HG03097 (cell line): Measurements from ENCODE around the gene HECTD2.
"Not testable (repeated sequence)": the region's sequence is repeated elsewhere in the genome, so short reads cannot be mapped to it uniquely, and the experiment has no call there.

Source experiments
- ATAC-seq: cut with Tn5 transposase; IDR thresholded peaks from one replicate; pipeline ENCODE4 v1.9.1; 2021; ENCODE audit not compliant: unreplicated experiment, low FRiP score

HECTD2 gene

DNA sequence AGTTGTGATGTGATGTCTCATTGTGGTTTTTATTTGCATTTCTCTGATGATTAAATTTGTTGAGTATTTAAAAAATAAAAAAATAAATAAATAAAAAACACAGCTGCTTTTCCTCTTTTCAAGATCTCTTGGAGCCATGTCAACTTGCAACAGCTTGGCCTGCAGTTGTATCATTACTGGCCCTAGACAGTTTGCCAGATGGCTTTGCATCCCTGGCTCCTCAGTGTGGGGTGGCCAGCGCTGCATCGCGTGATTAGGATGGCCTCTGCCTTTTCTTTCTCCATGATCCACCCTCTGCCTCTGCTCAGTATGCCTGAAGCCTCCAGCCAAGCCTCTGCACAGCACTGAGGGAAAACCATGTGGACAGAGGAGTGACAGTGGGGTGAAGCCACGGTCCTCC, 126.0 kb downstream of the HECTD2 start:
- no peak for ATAC-seq

DNA sequence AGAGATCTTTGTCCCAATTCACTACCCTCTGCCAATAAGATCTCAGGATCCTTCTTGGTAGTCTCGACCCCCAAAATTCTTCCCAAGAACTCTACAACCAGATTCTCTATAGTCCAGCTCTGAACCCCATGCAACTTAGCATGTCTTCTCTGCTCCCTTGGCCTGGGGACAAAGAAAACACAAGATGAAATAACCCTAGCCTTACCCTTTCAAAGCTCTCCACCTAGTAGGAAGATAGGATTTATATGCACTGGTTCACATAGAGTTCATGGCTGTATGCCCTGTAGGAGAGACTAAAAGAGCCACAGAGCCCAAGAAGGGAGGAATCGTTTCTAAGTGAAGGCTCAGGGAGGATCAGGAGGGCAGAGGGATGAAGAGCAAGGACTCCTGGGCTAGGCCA, 126.6 kb downstream of the HECTD2 start:
- ATAC-seq: no peak

DNA sequence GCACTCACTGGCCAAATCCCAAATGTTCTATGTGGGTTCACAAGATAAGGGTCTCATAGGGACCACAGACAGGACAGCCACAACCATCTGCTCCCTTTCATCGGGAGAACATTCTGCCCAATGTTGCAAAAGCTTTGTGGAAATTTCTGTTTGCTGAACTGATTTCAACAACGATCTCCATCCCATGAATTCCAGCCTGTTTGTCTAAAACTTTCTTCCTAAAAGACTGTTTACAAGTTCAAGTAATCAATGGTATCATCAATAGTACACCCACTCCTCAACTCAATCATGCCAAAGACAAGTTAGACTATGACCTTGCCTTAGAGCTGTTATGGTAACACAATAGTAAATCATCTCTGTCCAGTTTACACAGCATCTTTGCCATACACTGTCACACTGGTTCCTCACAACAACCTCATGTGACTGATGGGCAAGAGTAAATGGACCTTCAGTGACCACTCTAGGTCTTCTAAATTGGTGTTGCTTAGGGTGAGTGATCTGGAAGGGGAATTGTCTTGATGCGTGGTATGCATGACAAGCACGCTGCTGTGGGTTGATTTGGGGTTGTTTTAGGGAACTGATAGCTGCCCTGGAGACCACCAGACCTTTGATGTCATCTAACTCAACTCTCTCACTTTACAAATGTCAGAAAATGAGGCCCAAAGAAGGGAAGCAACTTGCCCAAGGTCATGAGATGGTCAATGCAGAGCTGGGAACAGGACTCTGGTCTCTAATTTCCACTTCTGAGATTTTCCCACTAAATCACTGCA, 127.7 kb downstream of the HECTD2 start:
- ATAC-seq: no peak

DNA sequence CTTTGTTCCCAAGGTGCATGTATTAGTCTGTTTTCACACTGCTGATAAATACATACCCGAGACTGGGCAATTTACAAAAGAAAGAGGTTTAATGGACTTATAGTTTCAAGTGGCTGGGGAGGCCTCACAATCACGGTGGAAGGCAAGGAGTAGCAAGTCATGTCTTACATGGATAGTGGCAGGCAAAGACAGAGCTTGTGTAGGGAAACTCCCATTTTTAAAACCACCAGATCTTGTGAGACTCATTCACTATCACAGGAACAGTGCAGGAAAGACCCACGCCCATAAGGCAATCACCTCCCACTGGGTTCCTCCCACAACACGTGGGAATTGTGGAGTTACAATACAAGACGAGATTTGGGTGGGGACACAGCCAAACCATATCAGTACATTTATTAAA, 129.8 kb downstream of the HECTD2 start:
- no peak for ATAC-seq

DNA sequence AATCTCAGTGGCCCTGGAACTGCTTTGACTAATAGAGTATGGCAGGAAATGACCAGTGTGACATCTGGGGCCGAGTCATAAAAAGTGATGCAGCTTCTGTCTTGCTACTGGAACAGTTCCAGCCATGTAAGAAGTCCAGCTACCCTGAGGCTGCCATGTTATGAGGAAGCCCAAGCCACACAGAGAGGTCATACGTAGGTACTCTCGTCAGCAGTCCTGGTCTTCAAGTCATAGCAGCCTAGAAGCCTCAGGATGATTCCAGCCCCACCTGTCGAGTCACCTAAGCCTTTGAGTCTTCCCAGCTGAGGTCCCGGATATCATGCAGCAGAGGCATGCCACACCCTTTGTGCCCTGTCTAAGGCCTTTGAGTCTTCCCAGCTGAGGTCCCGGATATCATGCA, 130.6 kb downstream of the HECTD2 start:
- ATAC-seq: no peak

DNA sequence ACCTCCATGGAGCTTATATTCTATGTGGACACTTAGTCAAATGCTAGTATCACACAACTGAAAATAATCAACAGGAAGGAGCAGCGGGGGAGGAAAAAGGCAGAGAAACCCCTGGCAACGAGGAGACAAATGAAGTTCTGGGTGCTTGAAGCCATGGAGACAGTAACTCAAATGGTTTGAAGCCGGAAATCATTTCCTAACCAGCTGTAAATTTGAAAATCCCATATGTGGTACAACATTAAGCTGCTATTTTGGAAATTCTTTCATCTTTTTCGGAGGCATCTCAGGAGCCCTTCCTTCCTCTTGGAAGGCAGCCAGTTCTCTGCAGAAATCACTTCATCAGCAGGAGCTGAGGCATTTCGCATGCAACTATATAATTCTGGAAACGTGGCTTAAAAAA, 131.3 kb downstream of the HECTD2 start:
- no peak for ATAC-seq

DNA sequence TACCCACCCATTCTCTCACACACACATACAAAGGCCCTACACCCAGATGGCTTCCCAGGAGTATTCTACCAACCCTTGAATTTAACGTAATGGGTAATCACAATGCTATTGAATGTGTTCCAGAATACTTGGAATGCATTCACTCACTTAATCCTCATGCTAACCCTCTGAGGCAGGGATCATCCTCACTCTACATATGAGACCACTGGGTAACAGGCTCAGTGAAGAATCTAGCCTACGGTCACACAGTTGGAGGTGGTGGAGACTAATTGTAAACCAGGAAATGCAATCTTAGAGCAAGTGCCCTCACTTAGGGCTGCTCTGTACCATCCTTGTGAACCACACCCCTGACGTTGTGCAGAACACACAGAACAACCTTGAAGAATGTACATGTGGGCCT, 135.2 kb downstream of the HECTD2 start:
- no peak for ATAC-seq

DNA sequence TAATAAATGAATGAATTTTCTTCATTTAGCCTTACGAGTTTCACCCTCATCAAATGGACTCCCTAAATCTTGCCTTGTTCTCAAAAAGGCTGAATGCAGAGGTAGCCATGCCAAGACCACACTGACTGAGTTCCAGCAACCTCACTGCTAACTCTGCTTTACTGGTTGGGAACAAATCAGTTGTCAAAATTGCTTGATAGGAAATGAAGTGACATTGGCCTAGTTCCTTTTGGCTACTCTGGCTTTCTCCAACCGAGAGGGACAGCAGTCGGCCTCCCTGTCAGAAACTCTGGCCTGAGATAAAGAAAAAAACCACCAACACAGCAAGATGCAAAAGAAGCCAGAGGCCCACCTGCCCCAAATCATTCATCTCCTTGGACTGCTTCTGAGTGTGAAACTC, 135.7 kb downstream of the HECTD2 start:
- ATAC-seq: no peak

DNA sequence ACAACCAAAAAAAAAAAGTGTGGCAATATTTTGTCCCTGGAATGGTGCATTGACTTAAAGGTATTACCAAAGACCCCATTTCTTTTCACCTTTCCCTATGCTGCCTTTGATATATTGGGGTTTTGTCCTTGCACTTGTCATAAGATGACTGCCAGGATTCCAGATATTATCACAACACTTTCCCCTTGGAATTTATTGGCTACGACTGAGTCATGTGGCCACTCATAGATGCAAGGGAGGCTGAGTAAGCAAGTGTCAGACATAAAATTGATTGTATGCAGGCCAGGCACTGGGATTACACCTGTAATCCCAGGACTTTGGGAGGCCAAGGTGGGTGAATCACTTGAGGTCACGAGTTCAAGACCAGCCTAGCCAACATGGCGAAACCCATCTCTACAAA, 139.1 kb downstream of the HECTD2 start:
- ATAC-seq: no peak

DNA sequence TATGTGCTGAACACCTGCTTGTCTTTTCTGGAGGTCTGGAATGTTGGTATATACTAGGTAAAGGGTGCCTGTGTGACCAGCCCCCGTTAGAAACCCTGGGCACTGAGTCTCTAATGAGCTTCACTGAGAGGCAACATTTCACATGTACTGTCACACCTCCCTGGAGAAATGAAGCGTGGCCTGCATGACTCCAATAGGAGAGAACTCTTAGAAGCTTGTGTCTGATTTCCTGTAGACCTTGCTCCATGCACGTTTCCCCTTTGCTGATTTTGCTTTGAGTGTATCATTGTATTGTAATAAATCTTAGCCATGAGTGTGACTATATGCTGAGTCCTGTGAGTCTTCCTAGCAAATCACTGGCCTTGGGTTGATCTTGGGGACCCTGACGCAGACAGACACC, 139.9 kb downstream of the HECTD2 start:
- ATAC-seq: no peak

DNA sequence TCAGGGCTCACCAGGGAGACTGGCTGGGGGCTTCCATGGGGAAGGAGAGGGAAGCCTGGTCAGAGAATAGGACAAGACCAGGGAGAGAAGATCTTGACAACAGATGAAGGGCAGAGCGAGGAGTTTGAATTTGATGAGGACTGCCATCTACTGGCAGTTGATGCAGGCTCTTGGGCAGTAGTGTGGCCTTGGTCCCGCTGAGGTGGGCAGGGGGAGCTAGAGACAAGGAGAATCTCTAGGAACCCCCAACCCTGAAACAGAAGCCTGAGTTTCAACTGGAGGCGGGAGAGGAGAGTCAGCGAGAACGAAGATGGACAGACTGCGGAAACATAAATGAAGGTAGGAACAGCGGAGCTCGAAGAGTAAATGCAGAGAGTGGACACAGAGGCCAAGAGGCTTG, 141.7 kb downstream of the HECTD2 start:
- no peak for ATAC-seq

DNA sequence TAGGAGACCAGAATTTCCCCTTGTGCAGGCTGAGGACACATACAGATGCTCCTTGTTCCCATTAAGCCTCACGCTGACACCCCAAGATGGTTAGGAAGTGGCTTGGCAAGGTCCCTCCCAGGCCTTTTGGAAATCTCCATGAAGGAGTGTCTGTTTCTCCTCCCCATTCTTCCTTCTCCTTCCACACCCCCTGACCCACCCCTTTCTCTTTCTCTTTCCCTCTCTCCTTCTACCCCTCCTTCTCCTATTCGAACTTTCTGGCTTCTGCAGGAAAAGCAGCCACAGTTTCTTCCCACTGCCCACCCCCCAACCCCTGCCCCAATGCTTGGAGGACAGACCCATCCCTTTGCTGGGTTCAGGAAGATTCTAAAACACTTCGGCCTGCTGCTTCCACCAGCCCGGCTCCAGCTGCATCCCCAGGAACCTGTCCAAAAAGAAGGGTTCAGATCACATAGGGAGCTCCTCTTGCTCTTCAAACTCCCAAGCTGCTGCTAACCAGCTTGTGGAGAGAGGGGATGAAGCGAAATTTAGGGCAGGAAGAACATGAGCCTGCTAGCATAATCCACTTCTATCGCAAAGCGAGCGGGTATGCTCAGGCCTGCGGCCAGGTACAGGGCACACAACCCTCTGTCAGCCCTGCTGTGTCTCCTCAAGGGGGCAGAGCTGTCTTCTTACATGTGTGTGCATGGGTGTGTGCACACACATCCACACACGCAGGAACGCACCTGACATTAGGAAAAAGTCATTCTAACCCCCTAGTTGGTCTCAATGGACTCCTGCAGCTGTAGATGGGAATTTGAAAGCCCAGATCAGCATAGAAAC, 142.3 kb downstream of the HECTD2 start:
- no peak for ATAC-seq

DNA sequence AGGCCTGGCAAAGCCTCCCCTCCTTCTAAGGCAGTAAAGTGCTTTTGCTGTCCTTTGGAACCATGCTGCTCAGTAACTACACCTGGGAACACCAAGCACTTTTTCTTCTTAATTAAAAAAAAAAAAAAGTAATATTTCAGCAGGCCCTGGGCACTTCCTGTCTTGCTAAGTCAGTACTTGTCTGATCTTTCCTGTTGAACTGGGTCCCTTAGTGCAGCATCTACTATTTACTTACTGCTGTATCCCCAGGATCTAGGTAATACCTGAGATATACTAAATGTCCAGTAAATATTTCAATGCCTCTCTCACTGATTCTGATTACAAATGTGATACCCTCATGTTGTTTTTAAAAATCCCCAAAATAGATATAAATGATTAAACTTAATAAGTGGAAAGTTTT, 145.3 kb downstream of the HECTD2 start:
- no peak for ATAC-seq

DNA sequence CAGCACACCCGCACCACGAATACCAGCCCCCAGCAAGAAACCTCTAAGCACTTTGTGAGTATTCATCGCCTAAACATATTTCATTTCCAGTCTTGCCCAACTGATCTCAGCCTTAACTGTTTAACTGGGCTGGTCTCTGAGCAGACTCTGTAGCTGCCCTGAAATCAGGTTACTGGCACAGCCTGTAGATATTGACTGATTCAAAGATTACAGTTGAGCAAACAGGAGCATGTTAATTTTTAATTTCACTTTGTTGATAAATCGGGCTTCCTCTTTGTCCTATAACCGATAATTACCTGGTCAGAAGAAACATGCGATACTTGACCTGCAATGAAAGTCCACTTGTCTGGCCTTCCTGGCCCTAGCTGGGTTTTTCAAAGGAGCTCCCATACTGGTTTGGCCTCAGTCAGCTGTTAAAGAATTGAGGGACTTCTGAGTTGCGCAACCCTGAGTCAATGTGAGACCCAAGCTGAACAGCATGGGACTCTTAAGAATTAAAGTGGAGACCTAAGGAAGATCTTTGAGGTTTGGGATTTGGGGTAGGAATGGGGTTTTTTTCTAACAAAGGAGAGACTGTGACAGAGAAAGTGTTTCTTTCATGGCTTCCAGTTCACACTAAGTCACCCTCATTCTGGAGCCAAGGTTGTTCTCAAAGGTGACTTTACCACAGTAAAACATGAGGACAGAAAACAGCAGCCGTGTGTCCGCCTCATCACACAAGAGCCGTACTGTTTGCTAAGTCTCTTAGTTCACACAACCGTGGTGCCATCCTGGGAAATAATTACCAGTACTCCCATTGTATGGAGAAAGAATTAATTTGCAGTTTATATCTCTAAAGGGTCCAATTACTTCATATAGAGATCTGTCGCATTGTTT, 146.8 kb downstream of the HECTD2 start:
- ATAC-seq: no peak

DNA sequence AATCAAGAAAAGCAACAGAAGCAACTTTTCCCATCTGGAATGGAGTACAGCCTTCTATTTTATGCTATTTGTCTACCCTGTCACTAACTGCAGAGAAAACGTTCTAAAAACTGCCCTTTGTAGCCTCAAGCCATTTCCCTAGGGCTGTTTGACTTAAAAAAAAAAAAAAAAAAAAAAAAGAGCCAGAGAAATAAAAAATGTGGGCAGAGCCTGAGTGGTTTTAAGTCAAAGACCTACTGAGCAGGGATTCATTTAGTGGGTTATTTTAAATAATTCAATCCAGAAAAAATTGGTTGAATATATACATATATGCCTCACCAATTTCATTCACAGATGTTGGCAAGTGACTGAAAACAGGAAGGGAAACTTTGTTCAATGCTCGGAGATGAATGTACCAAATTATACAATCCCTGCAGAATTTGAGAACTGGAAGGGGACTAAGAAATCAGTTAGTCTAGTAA, 147.5 kb downstream of the HECTD2 start:
- no peak for ATAC-seq

DNA sequence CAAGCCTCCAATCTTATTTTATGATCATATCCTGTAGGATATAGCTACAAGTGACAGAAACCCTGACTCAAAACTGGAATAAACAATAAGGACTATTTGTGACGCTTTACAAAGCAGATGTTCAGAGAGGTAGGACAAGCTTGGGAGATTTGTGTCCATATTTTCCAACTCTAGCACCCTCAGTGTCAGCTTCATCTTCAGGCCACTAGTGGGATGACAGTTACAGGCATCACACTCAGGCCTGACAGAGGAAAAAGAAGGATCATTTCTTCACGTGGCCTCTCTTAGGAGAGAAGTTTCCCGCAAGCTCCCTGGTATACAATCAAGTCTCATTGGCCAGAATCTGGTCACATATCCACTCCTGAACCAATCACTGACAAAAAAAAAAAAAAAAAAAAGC, 148.3 kb downstream of the HECTD2 start:
- ATAC-seq: no peak

DNA sequence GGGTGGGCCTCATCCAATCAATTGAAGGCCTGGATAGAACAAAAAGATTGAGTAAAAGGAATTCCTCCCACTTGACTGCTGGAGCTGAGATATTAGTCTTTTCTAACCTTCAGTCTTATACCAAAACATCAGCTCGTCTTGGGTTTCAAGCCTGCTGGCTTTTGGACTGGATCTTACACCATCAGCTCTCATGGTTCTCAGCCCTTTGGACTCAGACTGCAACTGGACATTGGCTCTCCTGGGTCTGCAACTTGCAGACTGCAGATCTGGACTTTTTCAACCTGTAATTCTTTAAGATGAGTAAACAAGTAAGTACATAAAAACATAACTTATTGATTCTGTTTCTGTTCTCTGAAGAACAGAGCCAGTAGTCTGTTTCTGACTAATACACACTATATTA, 149.0 kb downstream of the HECTD2 start:
- no peak for ATAC-seq

DNA sequence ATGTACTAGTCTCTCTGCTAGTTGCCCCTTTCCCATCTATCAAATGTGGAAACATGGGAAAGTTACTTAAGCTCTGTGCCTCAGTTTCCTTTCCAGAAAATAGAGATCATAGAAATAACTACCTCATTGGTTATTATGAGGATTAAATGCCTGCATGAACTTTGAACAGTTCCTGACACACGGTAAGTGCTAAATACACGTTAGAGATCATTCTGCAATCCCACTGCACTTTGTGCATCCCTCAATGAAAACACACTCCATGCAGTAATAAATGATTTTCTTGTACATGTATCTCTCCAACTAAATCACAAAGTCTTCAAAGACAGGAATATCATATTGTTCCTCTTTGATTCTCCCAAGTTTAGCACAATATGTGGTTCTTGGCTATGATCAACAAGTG, 149.6 kb downstream of the HECTD2 start:
- no peak for ATAC-seq

DNA sequence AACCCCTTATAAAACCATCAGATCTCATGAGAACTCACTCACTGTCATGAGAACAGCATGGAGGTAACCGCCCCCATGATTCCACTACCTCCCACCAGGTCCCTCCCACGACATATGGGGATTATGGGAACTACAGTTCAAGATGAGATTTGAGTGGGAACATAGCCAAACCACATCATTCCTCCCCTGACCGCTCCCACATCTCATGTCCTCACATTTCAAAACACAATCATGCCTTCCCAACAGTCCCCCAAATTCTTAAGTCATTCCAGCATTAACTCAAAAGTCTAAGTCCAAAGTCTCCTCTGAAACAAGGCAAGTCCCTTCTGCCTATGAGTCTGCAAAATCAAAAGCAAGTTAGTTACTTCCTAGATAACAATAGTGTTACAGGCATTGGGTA, 150.7 kb downstream of the HECTD2 start:
- not testable (repeated sequence) for ATAC-seq

DNA sequence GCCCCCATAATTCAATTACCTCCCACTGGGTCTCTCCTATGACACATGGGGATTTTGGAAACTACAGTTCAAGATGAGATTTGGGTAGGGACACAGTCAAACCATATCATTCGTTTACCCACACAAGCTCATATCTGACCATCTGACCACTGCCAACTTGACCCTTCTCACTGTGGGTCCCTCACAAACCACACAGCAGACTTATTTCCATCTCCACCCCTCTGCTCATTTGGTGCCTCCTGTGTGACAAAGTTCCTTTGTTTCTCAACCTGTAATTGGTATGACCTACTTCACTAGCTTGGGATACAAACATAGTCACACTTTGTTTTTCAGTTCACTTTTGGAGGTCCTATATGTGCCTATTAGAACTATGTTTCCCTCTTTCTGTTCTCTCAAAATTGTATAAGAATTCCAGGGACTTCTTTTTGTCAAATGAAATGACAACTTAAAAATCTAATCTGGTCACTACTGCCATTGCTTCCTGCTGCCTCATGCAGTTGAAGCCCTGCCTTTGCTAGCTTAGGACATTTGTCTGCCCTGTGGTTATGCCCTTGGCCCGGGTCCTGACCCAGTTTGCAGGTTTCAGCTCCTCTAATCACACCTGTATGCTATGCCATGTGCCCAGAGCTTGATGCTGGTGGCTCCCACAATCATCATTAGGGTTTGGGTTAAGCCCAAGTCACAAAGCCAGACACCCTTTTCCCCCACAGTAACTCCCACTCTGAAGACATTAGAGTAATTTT, 152.9 kb downstream of the HECTD2 start:
- no peak for ATAC-seq
